ENCODE measurements around the gene SETD7.

SETD7 gene

GRCh38 chr4:139547979-139548378 is 8.0 kb downstream of the SETD7 start:
- TF ChIP-seq EZH2 (IDR thresholded peaks at IDR 0.05; ENCODE audit: borderline replicate concordance, low read length) (no peak), CTCF (IDR thresholded peaks at IDR 0.05; ENCODE audit: low read length) (no peak)
- Histone ChIP-seq H3K27ac (ENCODE audit: low read depth, low read length, poor library complexity, severe bottlenecking) (no peak overlapping the region), H3K4me2 (ENCODE audit: low read length) (no peak overlapping the region), H3K79me2 (ENCODE audit: insufficient read depth, low read length) (peaks cover 58% of the 10 kb centered on the region), H3K27me3 (ENCODE audit: insufficient read depth, low read length) (no peaks in the 10 kb centered on the region), H4K20me1 (ENCODE audit: insufficient read depth, low read length) (no peaks in the 10 kb centered on the region), H3K4me3 (ENCODE audit: low read depth, low read length, poor library complexity, severe bottlenecking) (no peak overlapping the region), H3F3A (ENCODE audit: insufficient read depth, low read length) (no peaks in the 10 kb centered on the region), H3K36me3 (ENCODE audit: insufficient read depth, low read length) (peaks cover 37% of the 10 kb centered on the region), H3K4me1 (ENCODE audit: insufficient read depth, low read length, severe bottlenecking) (peaks cover 21% of the 10 kb centered on the region), H3K9me3 (ENCODE audit: low read length) (no peaks in the 10 kb centered on the region), H3K9ac (ENCODE audit: low read length) (no peak overlapping the region), H3K9me2 (ENCODE audit: low read depth, low read length) (no peaks in the 10 kb centered on the region), H2AFZ (ENCODE audit: low read length) (no peak overlapping the region)

GRCh38 chr4:139540632-139541031 is 15.4 kb downstream of the SETD7 start:
- H3K36me3 ChIP-seq (ENCODE audit: insufficient read depth, low read length) = peaks cover 58% of the 10 kb centered on the region
- H3K4me3 ChIP-seq (ENCODE audit: low read depth, low read length, poor library complexity, severe bottlenecking) = no peak overlapping the region
- H3K27me3 ChIP-seq (ENCODE audit: insufficient read depth, low read length) = no peaks in the 10 kb centered on the region
- H3K79me2 ChIP-seq (ENCODE audit: insufficient read depth, low read length) = peaks cover 17% of the 10 kb centered on the region
- no peaks in the 10 kb centered on the region for H3F3A ChIP-seq (ENCODE audit: insufficient read depth, low read length)
- TF ChIP-seq CTCF (IDR thresholded peaks at IDR 0.05; ENCODE audit: low read length) (no peak), EZH2 (IDR thresholded peaks at IDR 0.05; ENCODE audit: borderline replicate concordance, low read length) (no peak)
- H4K20me1 ChIP-seq (ENCODE audit: insufficient read depth, low read length) = no peaks in the 10 kb centered on the region
- no peak overlapping the region for H3K4me2 ChIP-seq (ENCODE audit: low read length)
- H3K9me2 ChIP-seq (ENCODE audit: low read depth, low read length) = no peaks in the 10 kb centered on the region
- no peak overlapping the region for H3K27ac ChIP-seq (ENCODE audit: low read depth, low read length, poor library complexity, severe bottlenecking)
- no peak overlapping the region for H3K9ac ChIP-seq (ENCODE audit: low read length)
- no peaks in the 10 kb centered on the region for H3K4me1 ChIP-seq (ENCODE audit: insufficient read depth, low read length, severe bottlenecking)
- no peak overlapping the region for H2AFZ ChIP-seq (ENCODE audit: low read length)
- no peaks in the 10 kb centered on the region for H3K9me3 ChIP-seq (ENCODE audit: low read length)

- H3K9ac ChIP-seq (ENCODE audit: low read length) = no peak overlapping the region
- H3K4me3 ChIP-seq (ENCODE audit: low read depth, low read length, poor library complexity, severe bottlenecking) = no peak overlapping the region
- no peaks in the 10 kb centered on the region for H3K27me3 ChIP-seq (ENCODE audit: insufficient read depth, low read length)
- no peak overlapping the region for H3K4me2 ChIP-seq (ENCODE audit: low read length)
- H3K27ac ChIP-seq (ENCODE audit: low read depth, low read length, poor library complexity, severe bottlenecking) = no peak overlapping the region
- H3K9me2 ChIP-seq (ENCODE audit: low read depth, low read length) = no peaks in the 10 kb centered on the region
- H3K79me2 ChIP-seq (ENCODE audit: insufficient read depth, low read length) = peaks cover 12% of the 10 kb centered on the region
- H2AFZ ChIP-seq (ENCODE audit: low read length) = no peak overlapping the region
- TF ChIP-seq EZH2 (IDR thresholded peaks at IDR 0.05; ENCODE audit: borderline replicate concordance, low read length) (no peak), CTCF (IDR thresholded peaks at IDR 0.05; ENCODE audit: low read length) (no peak)
- H3K9me3 ChIP-seq (ENCODE audit: low read length) = no peaks in the 10 kb centered on the region
- no peaks in the 10 kb centered on the region for H3K4me1 ChIP-seq (ENCODE audit: insufficient read depth, low read length, severe bottlenecking)
- peaks cover 53% of the 10 kb centered on the region for H3K36me3 ChIP-seq (ENCODE audit: insufficient read depth, low read length)
- H3F3A ChIP-seq (ENCODE audit: insufficient read depth, low read length) = no peaks in the 10 kb centered on the region
- H4K20me1 ChIP-seq (ENCODE audit: insufficient read depth, low read length) = no peaks in the 10 kb centered on the region
Observed at GRCh38 chr4:139540161-139540560, 15.9 kb downstream of the SETD7 start.

All from OCI-LY1 (cell line).